Activated CD8-positive, alpha-beta T cell treated with anti-CD3 and anti-CD28 coated beads for 36 hours (primary cell): ENCODE data around the gene AXIN2. TPM values are rescaled to one million over a fixed set of nuclear protein-coding genes. Genes with fewer than 3 reads are reported as not detected.

Experiments
- ATAC-seq: fragments of 200-7000 bp; cut with Tn5 transposase; one replicate; pipeline ENCODE4 v1.10.0; 2021; ENCODE audit warnings: mild to moderate bottlenecking, moderate library complexity
- CTCF ChIA-PET: fragments of 350-600 bp; sonication (Branson Sonifier 250); formaldehyde crosslinking; loops from one replicate; lab custom pipeline; 2021; ENCODE audit warnings: antibody characterized with exemption; lab: Charles Lee
- POLR2A ChIA-PET: fragments of 350-600 bp; sonication (Branson Sonifier 250); formaldehyde crosslinking; loops from one replicate; lab custom pipeline; 2021; ENCODE audit warnings: antibody characterized with exemption; lab: Charles Lee
- DNase-seq: peaks from one replicate; pipeline ENCODE4 v3.0.0-alpha.2; 2020
- H3K27ac Mint-ChIP-seq: one replicate; pipeline ENCODE4 v1.8.0; 2021; ENCODE audit warnings: mild to moderate bottlenecking, mixed read lengths
- H3K27me3 Mint-ChIP-seq: one replicate; pipeline ENCODE4 v1.8.0; 2021; ENCODE audit warnings: mixed read lengths
- H3K36me3 Mint-ChIP-seq: one replicate; pipeline ENCODE4 v1.8.0; 2021; ENCODE audit warnings: low read depth, mixed read lengths
- H3K4me1 Mint-ChIP-seq: one replicate; pipeline ENCODE4 v1.8.0; 2021; ENCODE audit warnings: low read depth, mixed read lengths
- H3K4me3 Mint-ChIP-seq: one replicate; pipeline ENCODE4 v1.8.0; 2021; ENCODE audit warnings: mild to moderate bottlenecking, moderate library complexity, mixed read lengths
- H3K9me3 Mint-ChIP-seq: one replicate; pipeline ENCODE4 v1.8.0; 2021; ENCODE audit warnings: mixed read lengths
- intact Hi-C: fragments of 100-400 bp; cut with micrococcal nuclease; formaldehyde crosslinking; loops from one replicate; pipeline ENCODE4 v1.10.0; 2022
- total RNA-seq, 2 experiments: library from RNA; stranded (reverse); gene quantifications; one replicate each; pipeline ENCODE4 v1.2.3, GENCODE V29; 2021
- TF ChIP-seq, protein P1 (sequence below): fragments of 200-600 bp; IDR thresholded peaks from one replicate; pipeline ENCODE4 v1.8.0; 2022; ENCODE audit warnings: antibody characterized with exemption, mild to moderate bottlenecking

AXIN2 gene
- total RNA-seq, 2 experiments from 2014 or later = 0.69 to 1.0 TPM

DNA sequence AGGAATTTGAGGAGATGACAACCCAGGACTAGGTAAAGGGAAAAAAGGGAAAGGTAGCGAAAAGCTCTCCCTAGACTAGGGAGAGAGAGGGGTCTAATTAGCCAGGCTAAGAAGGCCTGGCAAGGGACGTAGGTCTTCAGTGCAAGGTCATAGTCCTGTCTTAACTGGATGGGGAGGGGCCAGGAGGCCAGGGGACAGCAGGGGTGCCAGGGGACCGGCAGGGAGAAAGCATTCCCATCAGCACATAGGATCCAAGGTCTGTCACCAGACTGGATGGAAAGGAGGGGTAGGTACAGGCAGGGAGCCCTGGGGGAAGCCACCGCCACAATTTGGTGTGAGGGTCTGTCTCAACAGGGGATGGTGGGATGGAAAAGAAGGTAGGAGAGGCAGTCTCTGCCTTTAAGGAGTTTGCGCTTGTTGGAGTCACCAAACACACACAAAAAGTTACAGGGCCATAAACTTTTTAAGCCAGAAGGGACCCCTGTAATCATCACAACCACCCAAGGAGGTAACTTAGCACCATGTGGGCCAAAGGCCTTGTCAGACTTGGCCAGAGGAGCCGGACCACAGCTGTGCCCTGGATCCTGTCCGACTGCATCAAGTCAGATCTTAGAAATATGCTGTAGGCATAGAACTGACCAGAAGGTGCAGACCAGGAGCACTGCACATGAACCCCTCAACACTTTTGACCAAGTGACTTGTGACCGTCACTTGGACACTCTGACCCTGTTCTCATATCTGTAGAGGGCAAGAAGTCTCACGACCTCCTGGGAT is 10.0 kb downstream of the AXIN2 start:
- ChIA-PET CTCF (no interaction called here), POLR2A (interaction anchor here (1.0 kb wide), 1 partner anchor 18 kb away, joined by 3 read pairs; no protein-coding TSS in a partner anchor)
- peaks cover 36% of the 10 kb centered on the region for H3K4me1 Mint-ChIP-seq
- ATAC-seq (no peak), DNase-seq (no peak)
- no peaks in the 10 kb centered on the region for H3K27me3 Mint-ChIP-seq
- no peaks in the 10 kb centered on the region for H3K9me3 Mint-ChIP-seq
- no peak overlapping the region for H3K4me3 Mint-ChIP-seq
- TF ChIP-seq, protein P1, sequence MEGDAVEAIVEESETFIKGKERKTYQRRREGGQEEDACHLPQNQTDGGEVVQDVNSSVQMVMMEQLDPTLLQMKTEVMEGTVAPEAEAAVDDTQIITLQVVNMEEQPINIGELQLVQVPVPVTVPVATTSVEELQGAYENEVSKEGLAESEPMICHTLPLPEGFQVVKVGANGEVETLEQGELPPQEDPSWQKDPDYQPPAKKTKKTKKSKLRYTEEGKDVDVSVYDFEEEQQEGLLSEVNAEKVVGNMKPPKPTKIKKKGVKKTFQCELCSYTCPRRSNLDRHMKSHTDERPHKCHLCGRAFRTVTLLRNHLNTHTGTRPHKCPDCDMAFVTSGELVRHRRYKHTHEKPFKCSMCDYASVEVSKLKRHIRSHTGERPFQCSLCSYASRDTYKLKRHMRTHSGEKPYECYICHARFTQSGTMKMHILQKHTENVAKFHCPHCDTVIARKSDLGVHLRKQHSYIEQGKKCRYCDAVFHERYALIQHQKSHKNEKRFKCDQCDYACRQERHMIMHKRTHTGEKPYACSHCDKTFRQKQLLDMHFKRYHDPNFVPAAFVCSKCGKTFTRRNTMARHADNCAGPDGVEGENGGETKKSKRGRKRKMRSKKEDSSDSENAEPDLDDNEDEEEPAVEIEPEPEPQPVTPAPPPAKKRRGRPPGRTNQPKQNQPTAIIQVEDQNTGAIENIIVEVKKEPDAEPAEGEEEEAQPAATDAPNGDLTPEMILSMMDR = no peak
- no peak overlapping the region for H3K27ac Mint-ChIP-seq
- intact Hi-C loops = loop anchor here (10.0 kb wide), 1 partner anchor 317 kb away; no protein-coding TSS in a partner anchor
- peaks cover 16% of the 10 kb centered on the region for H3K36me3 Mint-ChIP-seq

DNA sequence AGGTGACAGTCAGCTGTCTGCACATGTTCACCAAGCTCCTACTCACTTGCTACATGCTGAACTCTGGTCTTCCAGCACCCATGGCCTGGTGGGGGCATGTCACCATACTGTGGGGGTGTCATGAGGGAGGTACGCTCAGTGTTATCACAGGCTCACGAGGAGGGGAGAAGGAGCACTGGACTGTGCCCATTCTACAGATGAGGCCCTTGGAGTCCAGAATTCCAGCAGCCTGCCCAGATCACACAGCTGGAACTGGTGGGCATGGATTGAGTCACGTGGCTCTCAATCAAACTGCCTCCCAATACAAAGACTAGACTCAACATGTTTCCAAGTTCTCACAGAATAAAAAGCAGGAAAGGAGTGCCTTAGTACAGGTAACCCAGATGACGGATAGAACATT is 10.7 kb downstream of the AXIN2 start:
- CTCF ChIA-PET = no interaction called here
- H3K36me3 Mint-ChIP-seq = peaks cover 16% of the 10 kb centered on the region
- intact Hi-C loops = loop anchor here (10.0 kb wide), 1 partner anchor 316 kb away; no protein-coding TSS in a partner anchor
- H3K4me1 Mint-ChIP-seq = peaks cover 36% of the 10 kb centered on the region
- no peak for ATAC-seq
- TF ChIP-seq, protein P1 = no peak
- POLR2A ChIA-PET = interaction anchor here (1.0 kb wide), 1 partner anchor 18 kb away, joined by 3 read pairs; no protein-coding TSS in a partner anchor
- no peak for DNase-seq
- H3K27me3 Mint-ChIP-seq = no peaks in the 10 kb centered on the region
- no peak overlapping the region for H3K4me3 Mint-ChIP-seq
- H3K9me3 Mint-ChIP-seq = no peaks in the 10 kb centered on the region
- no peak overlapping the region for H3K27ac Mint-ChIP-seq

DNA sequence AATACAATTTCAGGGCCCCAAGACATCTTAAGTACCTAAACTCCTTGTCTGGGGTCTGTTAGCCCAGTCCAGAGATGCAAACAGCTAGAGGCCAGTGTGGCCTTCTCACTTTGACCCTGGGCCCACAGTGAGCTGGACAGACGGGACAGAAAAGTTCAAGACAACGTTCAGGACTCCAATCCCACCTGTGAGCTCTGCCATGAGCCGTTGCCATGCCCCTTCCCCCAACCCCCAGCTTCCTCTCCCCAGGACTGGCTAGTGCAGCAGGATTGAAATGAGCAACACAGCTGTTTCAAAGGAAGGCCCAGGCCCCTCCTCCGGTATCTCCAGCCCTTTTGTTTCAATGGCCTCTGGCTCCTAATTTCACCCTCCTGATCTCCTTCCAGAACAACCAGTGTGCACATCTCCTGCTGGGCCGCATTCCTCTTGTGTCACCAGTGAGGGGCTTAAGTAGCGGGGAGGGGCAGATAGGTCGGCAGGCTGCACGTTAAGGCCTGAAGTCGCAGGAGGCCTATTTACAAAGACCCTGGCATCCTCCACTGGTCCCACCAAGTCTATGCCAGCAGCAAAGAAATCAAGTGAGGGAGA is 11.3 kb downstream of the AXIN2 start:
- H3K4me3 Mint-ChIP-seq = no peak overlapping the region
- intact Hi-C loops = loop anchor here (10.0 kb wide), 1 partner anchor 315 kb away; no protein-coding TSS in a partner anchor
- no peaks in the 10 kb centered on the region for H3K27me3 Mint-ChIP-seq
- no peak overlapping the region for H3K27ac Mint-ChIP-seq
- ChIA-PET POLR2A (interaction anchor here (1.0 kb wide), 1 partner anchor 17 kb away, joined by 3 read pairs; no protein-coding TSS in a partner anchor), CTCF (no interaction called here)
- H3K4me1 Mint-ChIP-seq = peaks cover 36% of the 10 kb centered on the region
- TF ChIP-seq, protein P1 = no peak
- H3K36me3 Mint-ChIP-seq = peaks cover 16% of the 10 kb centered on the region
- no peak for ATAC-seq
- no peaks in the 10 kb centered on the region for H3K9me3 Mint-ChIP-seq
- no peak for DNase-seq

DNA sequence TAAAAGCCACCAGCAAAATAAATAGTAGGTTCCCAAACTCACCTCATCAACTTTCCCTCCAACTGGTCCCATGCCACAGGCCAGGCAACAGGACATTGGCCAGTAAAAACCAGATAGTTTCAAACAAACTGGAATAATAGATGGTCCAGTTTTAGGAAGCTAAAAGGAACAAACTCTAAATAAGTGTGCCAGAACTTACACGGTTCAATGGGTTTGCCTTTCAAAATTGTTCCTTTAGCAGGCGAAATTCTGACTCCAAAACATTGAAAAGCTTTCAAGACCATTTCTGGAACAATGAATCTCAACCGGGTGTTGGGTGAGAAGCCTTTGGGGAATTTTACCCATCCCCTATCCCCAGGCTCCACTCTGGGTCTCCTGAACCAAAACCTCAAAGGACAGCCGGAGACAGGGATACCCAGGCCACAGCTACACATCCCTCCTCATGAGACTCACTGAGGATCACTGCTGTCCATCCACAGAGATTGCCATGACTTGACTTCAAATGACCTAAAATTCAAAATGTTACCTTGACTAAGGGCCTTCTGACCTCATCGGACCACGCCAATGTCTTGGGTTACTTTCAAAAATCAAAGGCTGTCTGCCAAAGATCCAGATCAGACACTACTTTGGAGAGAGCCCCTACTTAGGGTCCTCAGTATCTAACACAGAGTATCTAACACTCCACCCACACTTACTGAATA is 13.0 kb downstream of the AXIN2 start:
- ChIA-PET POLR2A (no interaction called here), CTCF (interaction anchor here (1.2 kb wide), 1 partner anchor 9 kb away, joined by 3 read pairs; no protein-coding TSS in a partner anchor)
- TF ChIP-seq, protein P1 = no peak
- DNase-seq (no peak), ATAC-seq (no peak)
- H3K4me3 Mint-ChIP-seq = no peak overlapping the region
- intact Hi-C loops = no loop called here
- peaks cover 16% of the 10 kb centered on the region for H3K36me3 Mint-ChIP-seq
- no peaks in the 10 kb centered on the region for H3K27me3 Mint-ChIP-seq
- H3K4me1 Mint-ChIP-seq = peaks cover 32% of the 10 kb centered on the region
- H3K27ac Mint-ChIP-seq = no peak overlapping the region
- H3K9me3 Mint-ChIP-seq = no peaks in the 10 kb centered on the region
